Activated CD4-positive, alpha-beta T cell treated with anti-CD3 and anti-CD28 coated beads, Interleukin-10, Interleukin-2, amounts not matched to agents 100 ng/mL and 50 ng/mL, durations not matched to agents 16 hours and 8 hours (primary cell): Measurements from ENCODE around the gene CADPS2.

Source experiments
- DNase-seq: peaks from one replicate; pipeline ENCODE4 v3.0.0-alpha.2; 2020

CADPS2 gene

GRCh38 chr7:122517576-122517975 lies 368.7 kb downstream of the CADPS2 start:
- no peak for DNase-seq

DNA sequence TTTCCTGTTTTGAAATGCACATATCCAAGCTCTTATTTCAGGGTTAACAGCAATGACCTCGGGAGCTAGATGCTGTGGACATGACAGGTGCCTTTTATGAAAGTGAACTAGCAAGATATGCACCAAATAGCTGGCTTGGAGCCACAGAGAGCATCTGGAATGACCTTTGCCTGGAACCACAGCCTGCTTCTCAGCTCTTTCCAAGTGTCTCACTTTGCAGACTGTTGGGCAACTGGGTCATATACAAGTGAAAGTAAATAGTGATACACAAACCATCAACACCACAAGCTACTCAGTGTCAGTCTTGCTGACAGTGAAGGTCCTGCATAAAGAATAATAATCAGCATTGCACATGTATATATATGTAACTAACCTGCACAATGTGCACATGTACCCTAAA lies 370.9 kb downstream of the CADPS2 start:
- DNase-seq, result no peak

DNA sequence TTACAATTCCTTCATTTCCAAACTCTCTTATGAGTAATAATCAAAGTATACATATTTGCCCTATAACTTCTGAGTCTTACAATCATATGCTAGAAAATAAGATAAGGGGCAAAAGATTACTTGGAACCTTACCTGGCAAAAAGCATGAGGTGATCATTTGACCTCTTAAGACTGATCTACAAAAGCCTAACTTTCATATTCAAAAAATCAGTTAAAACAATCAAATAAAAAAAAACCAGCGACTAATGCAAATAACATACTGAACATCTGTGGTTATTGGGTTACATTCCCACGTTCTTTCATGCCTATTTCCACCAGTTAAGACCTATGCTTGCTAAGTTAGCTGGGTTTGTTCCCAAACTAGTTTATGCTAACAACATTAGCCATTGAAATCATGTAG lies 375.0 kb downstream of the CADPS2 start:
- DNase-seq, result no peak

DNA sequence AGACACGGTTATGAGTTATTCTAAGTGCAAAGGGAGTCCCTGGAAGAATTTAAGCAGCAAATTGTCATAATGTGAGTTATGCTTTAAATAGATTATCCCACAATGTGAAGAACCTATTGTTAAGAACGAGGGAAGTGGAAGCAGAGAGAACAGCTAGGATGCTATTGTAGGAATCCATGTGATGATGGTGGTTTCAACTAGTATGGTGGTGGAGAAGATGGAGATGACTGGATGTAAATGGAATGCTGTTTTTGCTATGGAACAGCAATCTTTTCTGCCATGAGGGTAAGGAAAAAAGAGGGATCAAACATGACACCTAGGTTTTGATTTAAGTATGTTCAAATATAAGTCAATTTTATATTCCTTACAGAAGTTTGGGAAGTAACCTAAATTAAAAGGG lies 378.7 kb downstream of the CADPS2 start:
- no peak for DNase-seq

DNA sequence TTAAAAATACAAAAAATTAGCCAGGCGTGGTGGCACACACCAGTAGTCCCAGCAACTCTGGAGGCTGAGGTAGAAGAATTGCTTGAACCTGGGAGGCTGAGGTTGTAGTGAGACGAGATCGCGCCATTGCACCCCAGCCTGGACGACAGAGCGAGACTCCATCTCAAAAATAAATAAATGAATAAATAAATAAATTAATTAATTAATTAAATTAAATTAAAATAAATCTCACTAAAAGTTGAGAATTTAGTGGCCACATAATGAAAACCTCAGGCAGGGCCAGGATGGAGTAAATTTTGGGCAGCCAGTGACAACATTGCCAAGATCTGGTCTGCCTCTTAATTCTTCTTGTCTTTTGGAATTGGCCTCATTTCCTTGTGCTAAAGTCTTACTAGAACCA lies 394.3 kb downstream of the CADPS2 start:
- DNase-seq, result no peak

GRCh38 chr7:122488241-122488640 lies 398.0 kb downstream of the CADPS2 start:
- no peak for DNase-seq

DNA sequence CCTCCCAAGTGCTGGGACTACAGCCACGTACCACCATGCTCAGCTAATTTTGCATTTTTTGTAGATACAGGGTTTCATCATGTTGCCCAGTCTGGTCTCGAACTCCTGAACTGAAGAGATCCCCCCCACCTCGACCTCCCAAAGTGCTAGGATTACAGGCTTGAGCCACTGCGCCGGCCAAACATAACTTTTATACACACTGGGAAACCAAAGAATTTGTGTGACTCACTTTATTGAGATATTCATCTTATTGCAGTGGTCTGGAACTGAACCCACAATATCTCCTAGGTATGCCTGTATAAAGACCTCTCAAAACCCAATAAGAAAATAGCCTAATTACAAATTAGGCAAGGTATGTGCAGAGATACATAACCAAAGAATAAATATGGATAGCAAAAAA lies 399.1 kb downstream of the CADPS2 start:
- DNase-seq, result no peak

DNA sequence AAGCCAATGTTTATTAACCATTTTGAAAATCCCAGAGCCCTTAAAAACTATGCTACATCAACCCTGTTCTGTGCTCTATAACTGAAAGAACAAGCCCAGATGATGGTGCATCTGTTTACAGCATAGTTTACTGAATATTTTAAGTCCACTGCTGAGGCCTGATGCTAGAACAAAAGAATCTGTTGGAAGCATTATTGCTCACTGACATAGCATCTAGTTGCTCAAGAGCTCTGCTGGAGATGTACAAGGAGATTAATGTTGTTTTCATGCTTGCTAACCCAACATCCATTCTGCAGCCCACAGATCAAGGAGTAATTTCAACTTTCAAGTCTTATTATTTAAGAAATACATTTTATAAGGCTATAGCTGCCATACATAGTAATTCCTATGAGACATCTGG lies 400.4 kb downstream of the CADPS2 start:
- no peak for DNase-seq

DNA sequence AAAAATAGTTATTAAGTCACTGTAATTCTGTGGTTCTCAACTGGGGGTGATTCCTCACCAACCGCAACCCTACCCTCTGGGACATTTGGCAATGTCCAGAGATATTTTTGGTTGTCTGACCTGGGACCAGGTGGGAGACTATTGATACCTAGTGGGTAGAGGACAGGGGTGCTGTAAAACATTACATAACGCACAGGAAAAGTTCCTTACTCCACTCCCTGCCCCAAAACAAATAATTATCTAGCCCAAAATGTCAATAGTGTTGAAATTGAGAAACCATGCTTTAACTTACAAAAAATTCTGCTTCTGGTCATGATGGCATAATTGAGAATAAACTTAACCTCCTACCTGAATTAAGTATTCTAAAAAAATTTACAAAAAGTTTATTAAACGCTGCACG lies 404.0 kb downstream of the CADPS2 start:
- DNase-seq, result no peak

GRCh38 chr7:122470859-122471258 lies 415.4 kb downstream of the CADPS2 start:
- DNase-seq, result no peak

GRCh38 chr7:122468945-122469344 lies 417.3 kb downstream of the CADPS2 start:
- no peak for DNase-seq

GRCh38 chr7:122467661-122468449 lies 418.4 kb downstream of the CADPS2 start:
- DNase-seq, result no peak

DNA sequence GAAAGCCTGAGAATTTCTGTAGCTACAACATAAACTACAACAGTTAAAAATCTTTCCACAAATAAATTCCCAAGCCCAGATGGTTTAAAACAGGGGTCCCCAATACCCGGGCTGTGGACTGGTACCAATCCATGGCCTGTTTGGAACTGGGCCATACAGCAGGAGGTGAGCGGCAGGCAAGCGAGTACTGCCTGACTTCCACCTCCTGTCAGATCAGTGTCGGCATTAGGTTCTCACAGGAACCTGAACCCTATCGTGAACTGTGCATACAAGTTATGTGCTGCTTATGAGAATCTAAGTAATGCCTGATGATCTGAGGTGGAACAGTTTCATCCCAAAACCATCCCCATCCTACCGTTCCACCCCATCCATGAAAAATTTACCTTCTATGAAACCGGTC lies 421.0 kb downstream of the CADPS2 start:
- no peak for DNase-seq

GRCh38 chr7:122463631-122464030 lies 422.6 kb downstream of the CADPS2 start:
- no peak for DNase-seq

GRCh38 chr7:122460936-122461335 lies 425.3 kb downstream of the CADPS2 start:
- no peak for DNase-seq

- no peak for DNase-seq
Observed at GRCh38 chr7:122457969-122458368, 428.3 kb downstream of the CADPS2 start.

- DNase-seq, result no peak
Observed at GRCh38 chr7:122457325-122457724, 428.9 kb downstream of the CADPS2 start.

- DNase-seq, result no peak
Observed at GRCh38 chr7:122454776-122455507, 431.3 kb downstream of the CADPS2 start.

DNA sequence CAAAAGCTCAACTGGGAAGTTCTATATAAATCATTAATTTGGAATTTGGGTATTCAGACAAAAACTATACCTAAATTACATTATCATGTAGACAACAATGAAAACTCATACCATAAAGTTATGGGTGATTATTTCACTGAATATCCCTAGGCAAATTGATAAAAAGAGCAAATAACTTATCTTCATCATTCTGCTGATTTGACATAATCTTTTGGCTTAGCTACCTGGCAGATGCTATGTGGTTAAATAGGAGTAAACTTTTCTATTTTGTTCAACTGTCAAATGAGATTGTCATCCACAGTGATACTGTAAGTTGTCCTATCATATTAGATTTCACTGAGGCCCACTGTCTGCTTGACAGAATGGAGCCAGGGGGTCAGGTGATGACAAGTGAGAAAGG lies 432.8 kb downstream of the CADPS2 start:
- no peak for DNase-seq

GRCh38 chr7:122448893-122449589 lies 437.2 kb downstream of the CADPS2 start:
- no peak for DNase-seq

GRCh38 chr7:122442929-122443328 lies 443.3 kb downstream of the CADPS2 start:
- DNase-seq, result no peak

- no peak for DNase-seq
Observed at GRCh38 chr7:122438492-122438891, 447.8 kb downstream of the CADPS2 start.

- DNase-seq, result no peak
Observed at GRCh38 chr7:122438006-122438405, 448.3 kb downstream of the CADPS2 start.

- DNase-seq, result no peak
Observed at GRCh38 chr7:122433765-122434164, 452.5 kb downstream of the CADPS2 start.
